ENCODE results near the gene ZCCHC4. TPM values are rescaled to one million over a fixed set of nuclear protein-coding genes. Genes with fewer than 3 reads are reported as not detected.

The ZCCHC4 gene
- total RNA-seq, 4 donors from 2014 or later, result 5.6 to 13.9 (median 10.0) TPM

GRCh38 chr4:25383647-25384046, 71.1 kb downstream of the ZCCHC4 start:
- 51 to 78% methylated on average over 2 of the region's 2 CpGs for WGBS, 2 donors

GRCh38 chr4:25386926-25387325, 74.4 kb downstream of the ZCCHC4 start:
- H3K36me3 ChIP-seq, result peaks cover 0 to 95% (median 21%) of the 10 kb centered on the region in 3 donors
- intact Hi-C loops (cut with DNase I), result no loop called here
- H3K4me1 ChIP-seq, result no peaks in the 10 kb centered on the region
- no peaks in the 10 kb centered on the region for H3K27me3 ChIP-seq
- H3K9me3 ChIP-seq, result no peaks in the 10 kb centered on the region
- DNase-seq, result no peak
- no peak overlapping the region for H3K27ac ChIP-seq
- TF ChIP-seq POLR2A (IDR thresholded peaks at IDR 0.05) (no peak), CTCF (IDR thresholded peaks at IDR 0.05) (no peak)
- H3K4me3 ChIP-seq, result no peak overlapping the region
- 91 to 92% methylated on average over 2 of the region's 2 CpGs for WGBS, 2 donors

More at GRCh38 chr4:25383647-25384046, 71.1 kb downstream of the ZCCHC4 start:
- no peak overlapping the region for H3K4me3 ChIP-seq
- no peak overlapping the region for H3K27ac ChIP-seq
- no peaks in the 10 kb centered on the region for H3K9me3 ChIP-seq
- TF ChIP-seq CTCF (IDR thresholded peaks at IDR 0.05), result no peak
- TF ChIP-seq POLR2A (IDR thresholded peaks at IDR 0.05), result no peak
- peaks cover under 1 to 11% (median 2%) of the 10 kb centered on the region in 3 donors for H3K4me1 ChIP-seq
- no peak for DNase-seq
- intact Hi-C loops (cut with DNase I), result no loop called here
- H3K36me3 ChIP-seq, result peaks cover 0 to 77% (median 16%) of the 10 kb centered on the region in 3 donors
- H3K27me3 ChIP-seq, result no peaks in the 10 kb centered on the region

GRCh38 chr4:25397305-25397704, 84.7 kb downstream of the ZCCHC4 start:
- H3K36me3 ChIP-seq, result peaks cover 26 to 100% (median 32%) of the 10 kb centered on the region in 3 donors
- no peak overlapping the region for H3K27ac ChIP-seq
- 87 to 94% methylated on average over 3 of the region's 3 CpGs for WGBS, 2 donors
- intact Hi-C loops (cut with DNase I), result no loop called here
- H3K4me3 ChIP-seq, result no peak overlapping the region
- peaks cover 0 to 9% (median 0%) of the 10 kb centered on the region in 3 donors for H3K9me3 ChIP-seq
- no peaks in the 10 kb centered on the region for H3K4me1 ChIP-seq
- TF ChIP-seq POLR2A (IDR thresholded peaks at IDR 0.05), result no peak
- no peak for TF ChIP-seq CTCF (IDR thresholded peaks at IDR 0.05)
- no peaks in the 10 kb centered on the region for H3K27me3 ChIP-seq
- DNase-seq, result no peak

GRCh38 chr4:25399510-25399909, 86.9 kb downstream of the ZCCHC4 start:
- no peak overlapping the region for H3K4me3 ChIP-seq
- intact Hi-C loops (cut with DNase I), result no loop called here
- 87 to 100% methylated on average over 3 to 4 of the region's 4 CpGs for WGBS, 2 donors
- no peaks in the 10 kb centered on the region for H3K27me3 ChIP-seq
- DNase-seq, result no peak
- peaks cover 0 to 9% (median 0%) of the 10 kb centered on the region in 3 donors for H3K9me3 ChIP-seq
- no peaks in the 10 kb centered on the region for H3K4me1 ChIP-seq
- H3K27ac ChIP-seq, result no peak overlapping the region
- H3K36me3 ChIP-seq, result peaks cover 20 to 100% (median 26%) of the 10 kb centered on the region in 3 donors
- TF ChIP-seq POLR2A (IDR thresholded peaks at IDR 0.05), result no peak
- TF ChIP-seq CTCF (IDR thresholded peaks at IDR 0.05), result no peak

GRCh38 chr4:25401066-25401465, 88.5 kb downstream of the ZCCHC4 start:
- TF ChIP-seq POLR2A (IDR thresholded peaks at IDR 0.05) (no peak), CTCF (IDR thresholded peaks at IDR 0.05) (no peak)
- no peak overlapping the region for H3K4me3 ChIP-seq
- H3K9me3 ChIP-seq, result peaks cover 0 to 9% (median 0%) of the 10 kb centered on the region in 3 donors
- no peaks in the 10 kb centered on the region for H3K4me1 ChIP-seq
- intact Hi-C loops (cut with DNase I), result no loop called here
- no peak overlapping the region for H3K27ac ChIP-seq
- peaks cover 6 to 100% (median 20%) of the 10 kb centered on the region in 3 donors for H3K36me3 ChIP-seq
- H3K27me3 ChIP-seq, result no peaks in the 10 kb centered on the region
- WGBS, 2 donors, result 71% methylated on average over 3 of the region's 3 CpGs
- no peak for DNase-seq

Measured in esophagus squamous epithelium (tissue), 5 donors.